Measurements from ENCODE around the gene ATP1B1. TPM values are rescaled to one million over a fixed set of nuclear protein-coding genes. Genes with fewer than 3 reads are reported as not detected.

Gene ATP1B1
- total RNA-seq, 1 experiment from 2014 or later = 118 TPM

DNA sequence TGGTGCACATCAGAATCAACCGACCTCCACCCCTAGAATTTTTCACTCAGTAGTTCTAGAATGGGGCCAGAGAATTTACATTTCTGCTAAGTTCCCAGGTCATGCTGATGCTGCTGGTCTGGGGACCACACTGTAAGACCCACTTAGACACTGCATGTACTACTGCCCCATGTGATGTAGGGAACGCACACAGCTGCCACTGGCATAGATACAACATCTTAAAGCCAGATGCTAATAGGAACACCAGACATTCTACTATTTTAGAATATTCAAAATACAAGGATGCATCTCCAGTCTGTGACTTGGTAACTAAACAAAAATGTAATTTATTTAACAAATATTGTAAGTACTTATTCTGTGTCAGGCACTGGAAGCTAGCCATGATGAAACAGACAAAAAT is 14.1 kb upstream of the ATP1B1 start:
- H3K4me1 ChIP-seq (ENCODE audit: control insufficient read depth, insufficient read depth, low read length) = no peaks in the 10 kb centered on the region
- CTCF ChIA-PET = no interaction called here
- in situ Hi-C loops (cut with HindIII; ENCODE audit: low pct_unique_long_range_greater_than_20kb, low sequenced_read_pairs) = no loop called here
- no TSS peak for BruUV-seq (replicated peaks)
- H3K27me3 ChIP-seq (ENCODE audit: control insufficient read depth, insufficient read depth, low read length) = no peaks in the 10 kb centered on the region
- intact Hi-C loops (cut with micrococcal nuclease; ENCODE audit: unreplicated experiment) = no loop called here
- POLR2A ChIA-PET = no interaction called here
- TF ChIP-seq TCF7L2 (IDR thresholded peaks at IDR 0.05; ENCODE audit: low read depth, low read length) (no peak), POLR2AphosphoS5 (IDR thresholded peaks at IDR 0.05; ENCODE audit: low read depth, low read length) (no peak), REST (IDR thresholded peaks at IDR 0.05; ENCODE audit: insufficient read depth in 1 of 2, low read depth in 2 of 2, low read length in 1 of 2) (no peak), SIN3A (IDR thresholded peaks at IDR 0.05; ENCODE audit: borderline replicate concordance, insufficient read depth, low read depth, low read length) (no peak)
- TF ChIP-seq, protein P1, sequence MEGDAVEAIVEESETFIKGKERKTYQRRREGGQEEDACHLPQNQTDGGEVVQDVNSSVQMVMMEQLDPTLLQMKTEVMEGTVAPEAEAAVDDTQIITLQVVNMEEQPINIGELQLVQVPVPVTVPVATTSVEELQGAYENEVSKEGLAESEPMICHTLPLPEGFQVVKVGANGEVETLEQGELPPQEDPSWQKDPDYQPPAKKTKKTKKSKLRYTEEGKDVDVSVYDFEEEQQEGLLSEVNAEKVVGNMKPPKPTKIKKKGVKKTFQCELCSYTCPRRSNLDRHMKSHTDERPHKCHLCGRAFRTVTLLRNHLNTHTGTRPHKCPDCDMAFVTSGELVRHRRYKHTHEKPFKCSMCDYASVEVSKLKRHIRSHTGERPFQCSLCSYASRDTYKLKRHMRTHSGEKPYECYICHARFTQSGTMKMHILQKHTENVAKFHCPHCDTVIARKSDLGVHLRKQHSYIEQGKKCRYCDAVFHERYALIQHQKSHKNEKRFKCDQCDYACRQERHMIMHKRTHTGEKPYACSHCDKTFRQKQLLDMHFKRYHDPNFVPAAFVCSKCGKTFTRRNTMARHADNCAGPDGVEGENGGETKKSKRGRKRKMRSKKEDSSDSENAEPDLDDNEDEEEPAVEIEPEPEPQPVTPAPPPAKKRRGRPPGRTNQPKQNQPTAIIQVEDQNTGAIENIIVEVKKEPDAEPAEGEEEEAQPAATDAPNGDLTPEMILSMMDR (IDR thresholded peaks at IDR 0.05) = no peak
- ATAC-seq (no peak), DNase-seq (ENCODE audit: low read depth, low spot score) (no peak)
- H3K27ac ChIP-seq (ENCODE audit: low read length) = no peak overlapping the region
- H3K9me3 ChIP-seq (ENCODE audit: control insufficient read depth, insufficient read depth, low read depth, low read length) = no peaks in the 10 kb centered on the region
- no peaks in the 10 kb centered on the region for H3K36me3 ChIP-seq (ENCODE audit: control insufficient read depth, insufficient read depth, low read length)
- H3K4me3 ChIP-seq (ENCODE audit: low read depth in 2 of 2, low read length in 2 of 2) = no peak overlapping the region

- ATAC-seq = no peak
- H3K4me3 ChIP-seq (ENCODE audit: low read depth in 2 of 2, low read length in 2 of 2) = no peak overlapping the region
- ChIA-PET CTCF (no interaction called here), POLR2A (no interaction called here)
- no peak for DNase-seq (ENCODE audit: low read depth, low spot score)
- in situ Hi-C loops (cut with HindIII; ENCODE audit: low pct_unique_long_range_greater_than_20kb, low sequenced_read_pairs) (no loop called here), intact Hi-C loops (cut with micrococcal nuclease; ENCODE audit: unreplicated experiment) (no loop called here)
- no peaks in the 10 kb centered on the region for H3K36me3 ChIP-seq (ENCODE audit: control insufficient read depth, insufficient read depth, low read length)
- H3K27ac ChIP-seq (ENCODE audit: low read length) = no peak overlapping the region
- H3K4me1 ChIP-seq (ENCODE audit: control insufficient read depth, insufficient read depth, low read length) = no peaks in the 10 kb centered on the region
- no TSS peak for BruUV-seq (replicated peaks)
- no peaks in the 10 kb centered on the region for H3K9me3 ChIP-seq (ENCODE audit: control insufficient read depth, insufficient read depth, low read depth, low read length)
- TF ChIP-seq, protein P1 (IDR thresholded peaks at IDR 0.05) = no peak
- TF ChIP-seq SIN3A (IDR thresholded peaks at IDR 0.05; ENCODE audit: borderline replicate concordance, insufficient read depth, low read depth, low read length) (no peak), POLR2AphosphoS5 (IDR thresholded peaks at IDR 0.05; ENCODE audit: low read depth, low read length) (no peak), TCF7L2 (IDR thresholded peaks at IDR 0.05; ENCODE audit: low read depth, low read length) (no peak), REST (IDR thresholded peaks at IDR 0.05; ENCODE audit: insufficient read depth in 1 of 2, low read depth in 2 of 2, low read length in 1 of 2) (no peak)
- no peaks in the 10 kb centered on the region for H3K27me3 ChIP-seq (ENCODE audit: control insufficient read depth, insufficient read depth, low read length)
Observed at GRCh38 chr1:169094897-169095569, 11.5 kb upstream of the ATP1B1 start.
